K562 (cell line): ENCODE data around the gene LLCFC1. TPM values are rescaled to one million over a fixed set of nuclear protein-coding genes. Genes with fewer than 3 reads are reported as not detected.

ENCODE experiments used
- DEAF1 ChIP-seq: fragments of 450-650 bp; formaldehyde crosslinking; IDR thresholded peaks from 2 replicates; pipeline ENCODE4 v1.4.0; 2020; ENCODE audit warnings: mild to moderate bottlenecking, moderate library complexity
- ESRRA ChIP-seq: fragments of 450-650 bp; IDR thresholded peaks from 2 replicates; pipeline ENCODE4 v1.6.1; 2014; ENCODE audit warnings: low read depth, mild to moderate bottlenecking, moderate library complexity, borderline replicate concordance
- HDAC1 ChIP-seq, 2 experiments: fragments of 450-650 bp; IDR thresholded peaks; 2 replicates each; pipeline ENCODE4 v1.6.1; 2016 to 2017; ENCODE audit warnings: inconsistent platforms in 1 of 2, mild to moderate bottlenecking in 1 of 2, moderate library complexity in 1 of 2
- TAL1 ChIP-seq: fragments of 450-650 bp; IDR thresholded peaks from 2 replicates; pipeline ENCODE4 v1.6.1; 2016; ENCODE audit warnings: mild to moderate bottlenecking
- THAP7 ChIP-seq: fragments of 250-450 bp; sonication (Bioruptor Pico); IDR thresholded peaks from 2 replicates; pipeline ENCODE4 v1.5.0; 2021
- TSC22D4 ChIP-seq: fragments of 450-650 bp; IDR thresholded peaks from 2 replicates; pipeline ENCODE4 v1.6.1; 2016; ENCODE audit warnings: missing genetic modification characterization, missing biosample characterization, control low read depth
- ZNF318 ChIP-seq, 2 experiments: fragments of 450-650 bp; IDR thresholded peaks; 2 replicates each; pipeline ENCODE4 v1.6.1; 2016; ENCODE audit warnings: mild to moderate bottlenecking in 2 of 2, borderline replicate concordance in 1 of 2, low read depth in 1 of 2, moderate library complexity in 1 of 2
- polyA plus RNA-seq, 8 experiments: library from polyadenylated mRNA; depleted of rRNA in 4 of 8; stranded (reverse) in 5 of 8; unstranded in 3 of 8; fragments of >200 nt; fragmentation: Nextera tagmentation in 2 of 8; fragmentation: Illumina TruSeq in 1 of 8; extraction: Ambion mirVana in 2 of 8; extraction: Trizol in 1 of 8; gene quantifications; 2 replicates each; pipeline versions ENCODE4 v1.2.1 to v1.2.3, GENCODE V29; 2011 to 2014; ENCODE audit warnings: inconsistent platforms in 1 of 8, missing spikeins in 1 of 8
- total RNA-seq, 7 experiments: library from RNA; depleted of rRNA in 6 of 7; stranded (reverse); fragments of >200 nt in 6 of 7; fragmentation: Illumina TruSeq in 2 of 7; extraction: Trizol in 2 of 7; gene quantifications; 2 replicates each; pipeline versions ENCODE4 v1.2.1 to v1.2.3, GENCODE V29; 2011 to 2021; ENCODE audit warnings: low replicate concordance in 1 of 7
- TF ChIP-seq, protein P1 (sequence below), 2 experiments: fragments of 450-650 bp in 1 of 2; IDR thresholded peaks; 2 replicates each; pipeline ENCODE4 v1.6.1; 2011 to 2017; ENCODE audit warnings: low read depth in 2 of 2, antibody characterized with exemption in 1 of 2, borderline replicate concordance in 1 of 2, low read length in 1 of 2, mild to moderate bottlenecking in 1 of 2, mixed read lengths in 1 of 2; ENCODE audit not compliant: control insufficient read depth in 1 of 2

The LLCFC1 gene
- total and polyA plus RNA-seq, 9 of the 15 experiments (the other 6 are each of a cell fraction or from before 2014, with no cell fraction given) = not detected

- TF ChIP-seq ZNF318 (IDR thresholded peaks at IDR 0.05; ENCODE audit: borderline replicate concordance in 1 of 2, low read depth in 1 of 2) = no peak
- TF ChIP-seq TSC22D4 (tag) = no peak
- peak; percentile 91 for TF ChIP-seq TAL1
- no peak for TF ChIP-seq DEAF1
- TF ChIP-seq HDAC1 (IDR thresholded peaks at IDR 0.05) = peak; percentile 61 to 64; a peak in 1 of 4 replicates
- no peak for TF ChIP-seq THAP7 (CRISPR knock-in tag)
- peak; percentile 33; the same call in 1 of the 2 replicates for TF ChIP-seq ESRRA
- TF ChIP-seq, protein P1, sequence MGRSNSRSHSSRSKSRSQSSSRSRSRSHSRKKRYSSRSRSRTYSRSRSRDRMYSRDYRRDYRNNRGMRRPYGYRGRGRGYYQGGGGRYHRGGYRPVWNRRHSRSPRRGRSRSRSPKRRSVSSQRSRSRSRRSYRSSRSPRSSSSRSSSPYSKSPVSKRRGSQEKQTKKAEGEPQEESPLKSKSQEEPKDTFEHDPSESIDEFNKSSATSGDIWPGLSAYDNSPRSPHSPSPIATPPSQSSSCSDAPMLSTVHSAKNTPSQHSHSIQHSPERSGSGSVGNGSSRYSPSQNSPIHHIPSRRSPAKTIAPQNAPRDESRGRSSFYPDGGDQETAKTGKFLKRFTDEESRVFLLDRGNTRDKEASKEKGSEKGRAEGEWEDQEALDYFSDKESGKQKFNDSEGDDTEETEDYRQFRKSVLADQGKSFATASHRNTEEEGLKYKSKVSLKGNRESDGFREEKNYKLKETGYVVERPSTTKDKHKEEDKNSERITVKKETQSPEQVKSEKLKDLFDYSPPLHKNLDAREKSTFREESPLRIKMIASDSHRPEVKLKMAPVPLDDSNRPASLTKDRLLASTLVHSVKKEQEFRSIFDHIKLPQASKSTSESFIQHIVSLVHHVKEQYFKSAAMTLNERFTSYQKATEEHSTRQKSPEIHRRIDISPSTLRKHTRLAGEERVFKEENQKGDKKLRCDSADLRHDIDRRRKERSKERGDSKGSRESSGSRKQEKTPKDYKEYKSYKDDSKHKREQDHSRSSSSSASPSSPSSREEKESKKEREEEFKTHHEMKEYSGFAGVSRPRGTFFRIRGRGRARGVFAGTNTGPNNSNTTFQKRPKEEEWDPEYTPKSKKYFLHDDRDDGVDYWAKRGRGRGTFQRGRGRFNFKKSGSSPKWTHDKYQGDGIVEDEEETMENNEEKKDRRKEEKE (IDR thresholded peaks at IDR 0.05; ENCODE audit: borderline replicate concordance in 1 of 2, control insufficient read depth in 1 of 2, low read depth in 2 of 2, low read length in 1 of 2) = no peak
These were observed 23.0 kb downstream of the LLCFC1 start, which contains the start of gene KEL (continued) for GRCh38 chr7:142961973-142962926.
